PC-9 (cell line): Measurements from ENCODE around the gene C1orf159. TPM values are rescaled to one million over a fixed set of nuclear protein-coding genes. Genes with fewer than 3 reads are reported as not detected.

Source experiments
- BruUV-seq: library from RNA; stranded (reverse); fragments of 400-500 nt; replicated peaks from 2 replicates; lab custom pipeline; 2021; lab: Mats Ljungman, UMichigan
- CTCF ChIA-PET: fragments of 300-600 bp; sonication (Branson Sonifier 250); formaldehyde crosslinking; loops from one replicate; lab custom pipeline; 2022; ENCODE audit warnings: antibody characterized with exemption; lab: Charles Lee
- POLR2A ChIA-PET: fragments of 300-600 bp; sonication (Branson Sonifier 250); formaldehyde crosslinking; loops from one replicate; lab custom pipeline; 2022; ENCODE audit warnings: antibody characterized with exemption; ENCODE audit not compliant: unreplicated experiment; lab: Charles Lee
- DNase-seq, 2 experiments: peaks; one replicate each; pipeline versions ENCODE4 v3.0.0 to v3.0.0-alpha.2; 2015 to 2022; ENCODE audit warnings: mixed read lengths in 1 of 2
- H2AFZ ChIP-seq: fragments of 200-600 bp; sonication (generic); 2 replicates; pipeline ENCODE4 v1.8.1; 2017; ENCODE audit warnings: antibody characterized with exemption
- H3F3A ChIP-seq: fragments of 200-600 bp; sonication (generic); 2 replicates; pipeline ENCODE4 v1.8.1; 2017; ENCODE audit warnings: antibody characterized with exemption, mild to moderate bottlenecking, low read depth; ENCODE audit not compliant: insufficient read depth
- H3K27ac ChIP-seq: fragments of 200-600 bp; sonication (generic); 2 replicates; pipeline ENCODE4 v1.6.1; 2016; ENCODE audit warnings: mixed run types
- H3K27me3 ChIP-seq: fragments of 200-600 bp; sonication (generic); 2 replicates; pipeline ENCODE4 v1.6.1; 2016; ENCODE audit warnings: low read depth, mixed run types; ENCODE audit not compliant: insufficient read depth
- H3K36me3 ChIP-seq: fragments of 200-600 bp; sonication (generic); 2 replicates; pipeline ENCODE4 v1.6.1; 2016; ENCODE audit warnings: low read depth, mixed run types
- H3K4me1 ChIP-seq: fragments of 200-600 bp; sonication (generic); replicated peaks from 2 replicates; pipeline ENCODE4 v1.6.1; 2016; ENCODE audit warnings: mixed run types; ENCODE audit not compliant: insufficient read depth
- H3K4me2 ChIP-seq: fragments of 200-600 bp; sonication (generic); 2 replicates; pipeline ENCODE4 v1.6.1; 2017; ENCODE audit warnings: mixed run types
- H3K4me3 ChIP-seq: fragments of 200-600 bp; sonication (generic); 2 replicates; pipeline ENCODE4 v1.6.1; 2016; ENCODE audit warnings: mixed run types
- H3K79me2 ChIP-seq: fragments of 200-600 bp; sonication (generic); 2 replicates; pipeline ENCODE4 v1.6.1; 2017; ENCODE audit warnings: low read depth, mixed run types
- H3K9me2 ChIP-seq: fragments of 200-600 bp; sonication (generic); 2 replicates; pipeline ENCODE4 v1.8.1; 2017; ENCODE audit warnings: mild to moderate bottlenecking; ENCODE audit not compliant: insufficient read depth
- H3K9me3 ChIP-seq: fragments of 200-600 bp; sonication (generic); 2 replicates; pipeline ENCODE4 v1.8.1; 2016; ENCODE audit warnings: low read depth; ENCODE audit not compliant: insufficient read depth
- H4K20me1 ChIP-seq: fragments of 200-600 bp; sonication (generic); 2 replicates; pipeline ENCODE4 v1.8.1; 2017; ENCODE audit not compliant: insufficient read depth
- EZH2 ChIP-seq: fragments of 200-600 bp; sonication (generic); IDR thresholded peaks from 2 replicates; pipeline ENCODE4 v1.8.0; 2017; ENCODE audit warnings: antibody characterized with exemption, low read depth
- intact Hi-C: fragments of 100-400 bp; cut with micrococcal nuclease; formaldehyde crosslinking; loops from one replicate; pipeline ENCODE4 v1.10.0; 2022; ENCODE audit not compliant: unreplicated experiment
- total RNA-seq: library from RNA; stranded (reverse); gene quantifications from 2 replicates; pipeline ENCODE4 v1.2.3, GENCODE V29; 2021
- TF ChIP-seq, protein P1 (sequence below): fragments of 200-600 bp; sonication (generic); conservative IDR thresholded peaks from 2 replicates; pipeline ENCODE4 v1.6.1; 2017; ENCODE audit warnings: mixed run types, antibody characterized with exemption, mild to moderate bottlenecking, moderate library complexity

Gene C1orf159
- total RNA-seq, 1 experiment from 2014 or later, result 31.1 TPM

DNA sequence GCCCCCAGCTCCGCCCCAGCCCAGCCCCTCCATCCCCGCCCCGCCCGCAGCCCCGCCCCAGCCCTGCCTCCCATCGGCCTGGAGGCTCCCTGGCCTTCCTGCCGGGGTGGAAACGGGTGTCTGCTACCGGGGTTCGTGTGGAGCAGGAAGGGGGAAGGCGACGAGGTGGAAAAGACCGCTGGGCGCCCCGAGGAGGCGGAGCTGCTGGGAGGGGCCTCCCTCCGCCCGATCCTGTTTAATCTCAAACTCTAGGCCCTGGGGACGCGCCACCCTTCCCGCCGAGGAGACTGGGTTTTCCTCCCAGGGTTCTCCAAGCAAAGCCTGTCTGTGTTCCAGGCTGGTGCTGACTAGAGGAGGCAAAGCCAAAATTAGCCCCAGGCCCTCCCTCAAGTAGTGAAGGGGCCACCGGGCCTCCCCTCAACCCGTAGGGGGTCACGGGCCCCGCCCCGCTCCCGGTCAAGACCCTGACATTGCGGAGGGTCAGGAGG lies 41.6 kb upstream of the C1orf159 start:
- intact Hi-C loops, result no loop called here
- TF ChIP-seq EZH2, result no peak
- TF ChIP-seq, protein P1, sequence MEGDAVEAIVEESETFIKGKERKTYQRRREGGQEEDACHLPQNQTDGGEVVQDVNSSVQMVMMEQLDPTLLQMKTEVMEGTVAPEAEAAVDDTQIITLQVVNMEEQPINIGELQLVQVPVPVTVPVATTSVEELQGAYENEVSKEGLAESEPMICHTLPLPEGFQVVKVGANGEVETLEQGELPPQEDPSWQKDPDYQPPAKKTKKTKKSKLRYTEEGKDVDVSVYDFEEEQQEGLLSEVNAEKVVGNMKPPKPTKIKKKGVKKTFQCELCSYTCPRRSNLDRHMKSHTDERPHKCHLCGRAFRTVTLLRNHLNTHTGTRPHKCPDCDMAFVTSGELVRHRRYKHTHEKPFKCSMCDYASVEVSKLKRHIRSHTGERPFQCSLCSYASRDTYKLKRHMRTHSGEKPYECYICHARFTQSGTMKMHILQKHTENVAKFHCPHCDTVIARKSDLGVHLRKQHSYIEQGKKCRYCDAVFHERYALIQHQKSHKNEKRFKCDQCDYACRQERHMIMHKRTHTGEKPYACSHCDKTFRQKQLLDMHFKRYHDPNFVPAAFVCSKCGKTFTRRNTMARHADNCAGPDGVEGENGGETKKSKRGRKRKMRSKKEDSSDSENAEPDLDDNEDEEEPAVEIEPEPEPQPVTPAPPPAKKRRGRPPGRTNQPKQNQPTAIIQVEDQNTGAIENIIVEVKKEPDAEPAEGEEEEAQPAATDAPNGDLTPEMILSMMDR, result no peak
- no TSS peak for BruUV-seq
- Histone ChIP-seq H3K36me3 (no peaks in the 10 kb centered on the region), H3K27ac (peak overlapping the region; percentile 97), H3K9me3 (no peaks in the 10 kb centered on the region), H3K27me3 (no peaks in the 10 kb centered on the region), H3K4me2 (peak overlapping the region; percentile 100), H4K20me1 (no peaks in the 10 kb centered on the region), H3K9me2 (no peaks in the 10 kb centered on the region), H3K79me2 (no peaks in the 10 kb centered on the region), H3K4me3 (peak overlapping the region; percentile 83), H2AFZ (peak overlapping the region; percentile 77), H3K4me1 (peaks cover 14% of the 10 kb centered on the region), H3F3A (peaks cover 30% of the 10 kb centered on the region; the same call in 1 of the 2 replicates)
- CTCF ChIA-PET, result no interaction called here
- DNase-seq, result peak; percentile 86 to 91
- POLR2A ChIA-PET, result interaction anchor here (0.6 to 0.7 kb wide), 4 partner anchors 9 to 137 kb away, joined by 3 to 7 read pairs (median 3); no protein-coding TSS in a partner anchor

DNA sequence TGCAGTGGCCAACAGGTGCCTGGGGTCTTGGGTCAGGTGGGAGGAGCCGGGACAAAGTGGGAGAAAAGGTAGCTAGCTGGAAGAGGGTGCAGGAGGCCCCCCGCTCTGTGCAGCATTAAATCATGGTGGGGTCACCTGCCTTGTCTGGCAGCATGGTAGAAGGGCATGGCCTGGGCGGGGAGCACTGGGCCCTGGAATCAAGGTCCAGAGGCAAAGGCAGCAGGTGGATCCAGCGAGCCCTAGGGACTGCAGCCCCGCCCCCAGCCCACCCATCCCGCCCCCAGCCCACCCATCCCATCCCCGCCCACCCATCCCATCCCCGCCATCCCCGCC lies 41.1 kb upstream of the C1orf159 start:
- ChIA-PET POLR2A (interaction anchor here (0.6 to 0.7 kb wide), 3 partner anchors 9 to 129 kb away, joined by 3 to 7 read pairs (median 3); no protein-coding TSS in a partner anchor), CTCF (no interaction called here)
- H3K4me3 ChIP-seq, result no peak overlapping the region
- no peak overlapping the region for H3K27ac ChIP-seq
- no peaks in the 10 kb centered on the region for H3K36me3 ChIP-seq
- H2AFZ ChIP-seq, result no peak overlapping the region
- no peaks in the 10 kb centered on the region for H3K27me3 ChIP-seq
- H3F3A ChIP-seq, result peaks cover 35% of the 10 kb centered on the region; the same call in 1 of the 2 replicates
- no peaks in the 10 kb centered on the region for H4K20me1 ChIP-seq
- H3K9me2 ChIP-seq, result no peaks in the 10 kb centered on the region
- intact Hi-C loops, result no loop called here
- H3K9me3 ChIP-seq, result no peaks in the 10 kb centered on the region
- no peak overlapping the region for H3K4me2 ChIP-seq
- no peak for TF ChIP-seq EZH2
- TF ChIP-seq, protein P1, result no peak
- H3K79me2 ChIP-seq, result no peaks in the 10 kb centered on the region
- peaks cover 11% of the 10 kb centered on the region for H3K4me1 ChIP-seq
- BruUV-seq, result no TSS peak
- DNase-seq, result no peak

DNA sequence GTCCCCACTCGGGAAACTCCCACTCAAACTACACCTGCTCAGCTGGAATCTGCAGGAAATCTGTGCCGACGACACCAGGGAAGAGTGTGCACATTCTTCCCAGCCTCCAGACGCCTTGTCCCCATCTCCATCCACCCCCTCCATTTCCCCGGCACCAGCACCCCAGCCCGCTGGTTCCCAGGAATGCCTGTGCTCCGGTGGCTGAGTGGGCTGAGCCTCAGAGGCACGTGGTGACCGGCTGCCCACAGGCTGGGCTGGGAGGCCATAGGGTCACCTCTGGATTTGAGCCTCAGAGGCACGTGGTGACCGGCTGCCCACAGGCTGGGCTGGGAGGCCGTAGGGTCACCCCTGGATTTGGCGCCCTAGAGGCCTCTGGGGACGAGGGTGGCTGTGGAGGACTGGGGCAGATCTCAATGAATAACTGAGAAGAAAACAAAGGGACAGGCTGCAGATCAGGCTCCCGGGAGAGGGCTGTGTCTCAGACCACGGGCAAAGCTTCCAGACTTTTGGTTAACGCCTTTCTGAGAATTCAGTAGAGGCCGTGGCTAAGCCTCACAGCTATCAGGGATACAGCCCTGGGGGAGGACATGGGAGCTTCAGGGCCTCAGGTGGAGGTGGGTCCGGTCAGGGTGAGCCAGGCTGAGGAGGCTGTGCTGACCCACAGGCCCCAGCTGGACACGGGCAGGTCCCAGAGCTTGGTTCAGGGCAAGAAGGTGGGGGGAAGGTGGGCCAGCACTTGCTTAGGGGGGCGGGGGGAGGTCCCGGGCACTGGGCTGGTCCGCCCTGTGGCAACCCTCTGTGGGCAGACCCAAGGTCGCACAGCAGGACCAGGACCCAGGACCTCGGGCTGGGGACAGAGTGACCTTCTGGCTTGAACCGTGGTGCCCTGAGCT lies 40.5 kb upstream of the C1orf159 start:
- no peak overlapping the region for H3K4me2 ChIP-seq
- H3K27ac ChIP-seq, result no peak overlapping the region
- no peak overlapping the region for H3K4me3 ChIP-seq
- H3K9me3 ChIP-seq, result no peaks in the 10 kb centered on the region
- no peaks in the 10 kb centered on the region for H3K36me3 ChIP-seq
- H3K4me1 ChIP-seq, result peaks cover 10% of the 10 kb centered on the region
- no peak for TF ChIP-seq EZH2
- TSS peak; percentile 10 for BruUV-seq
- CTCF ChIA-PET, result no interaction called here
- POLR2A ChIA-PET, result interaction anchor here (0.6 to 0.7 kb wide), 2 partner anchors 10 to 128 kb away, joined by 3 read pairs; no protein-coding TSS in a partner anchor
- H2AFZ ChIP-seq, result no peak overlapping the region
- no peaks in the 10 kb centered on the region for H3K9me2 ChIP-seq
- DNase-seq, result no peak
- peaks cover 38% of the 10 kb centered on the region; the same call in 1 of the 2 replicates for H3F3A ChIP-seq
- no peaks in the 10 kb centered on the region for H4K20me1 ChIP-seq
- intact Hi-C loops, result no loop called here
- no peaks in the 10 kb centered on the region for H3K79me2 ChIP-seq
- H3K27me3 ChIP-seq, result no peaks in the 10 kb centered on the region
